GM19455 (cell line): ENCODE results near the gene TXN.
"Not testable (repeated sequence)": the region's sequence is repeated elsewhere in the genome, so short reads cannot be mapped to it uniquely, and the experiment has no call there.

Source experiments
- ATAC-seq: cut with Tn5 transposase; IDR thresholded peaks from one replicate; pipeline ENCODE4 v1.9.1; 2021; ENCODE audit not compliant: unreplicated experiment

Gene TXN

GRCh38 chr9:110213413-110214044 lies 42.8 kb downstream of the TXN start:
- no peak for ATAC-seq

GRCh38 chr9:110208031-110208430 lies 48.3 kb downstream of the TXN start, which contains the start of gene C9orf152:
Gene C9orf152 (minus strand): TSS chr9:110208159. CDS start chr9:110207579, 580 bp downstream.
- no peak for ATAC-seq

GRCh38 chr9:110207071-110207641 lies 49.2 kb downstream of the TXN start:
- ATAC-seq: no peak

GRCh38 chr9:110206389-110206788 lies 49.9 kb downstream of the TXN start:
- no peak for ATAC-seq

- ATAC-seq: not testable (repeated sequence)
Observed at GRCh38 chr9:110205612-110206011, 50.7 kb downstream of the TXN start.

- ATAC-seq: no peak
Observed at GRCh38 chr9:110202232-110202631, 54.1 kb downstream of the TXN start.

GRCh38 chr9:110199643-110200042 lies 56.7 kb downstream of the TXN start:
- ATAC-seq: no peak

- ATAC-seq: no peak
Observed at GRCh38 chr9:110198357-110198756, 58.0 kb downstream of the TXN start.

- no peak for ATAC-seq
Observed at GRCh38 chr9:110197330-110198187, 58.7 kb downstream of the TXN start.

GRCh38 chr9:110196084-110196499 lies 60.2 kb downstream of the TXN start:
- ATAC-seq: not testable (repeated sequence)
